Hepatocyte (in vitro differentiated cells): ENCODE results near the gene IPMK.

Experiments used
- EZH2 ChIP-seq: fragments of 200-600 bp; sonication (generic); IDR thresholded peaks from 2 replicates; pipeline ENCODE4 v1.6.1; 2016; ENCODE audit warnings: antibody characterized with exemption, mild to moderate bottlenecking, borderline replicate concordance
- TF ChIP-seq, protein P1 (sequence below): fragments of 200-600 bp; sonication (generic); IDR thresholded peaks from 2 replicates; pipeline ENCODE4 v1.5.1; 2016; ENCODE audit warnings: antibody characterized with exemption, mild to moderate bottlenecking; ENCODE audit not compliant: poor library complexity

DNA sequence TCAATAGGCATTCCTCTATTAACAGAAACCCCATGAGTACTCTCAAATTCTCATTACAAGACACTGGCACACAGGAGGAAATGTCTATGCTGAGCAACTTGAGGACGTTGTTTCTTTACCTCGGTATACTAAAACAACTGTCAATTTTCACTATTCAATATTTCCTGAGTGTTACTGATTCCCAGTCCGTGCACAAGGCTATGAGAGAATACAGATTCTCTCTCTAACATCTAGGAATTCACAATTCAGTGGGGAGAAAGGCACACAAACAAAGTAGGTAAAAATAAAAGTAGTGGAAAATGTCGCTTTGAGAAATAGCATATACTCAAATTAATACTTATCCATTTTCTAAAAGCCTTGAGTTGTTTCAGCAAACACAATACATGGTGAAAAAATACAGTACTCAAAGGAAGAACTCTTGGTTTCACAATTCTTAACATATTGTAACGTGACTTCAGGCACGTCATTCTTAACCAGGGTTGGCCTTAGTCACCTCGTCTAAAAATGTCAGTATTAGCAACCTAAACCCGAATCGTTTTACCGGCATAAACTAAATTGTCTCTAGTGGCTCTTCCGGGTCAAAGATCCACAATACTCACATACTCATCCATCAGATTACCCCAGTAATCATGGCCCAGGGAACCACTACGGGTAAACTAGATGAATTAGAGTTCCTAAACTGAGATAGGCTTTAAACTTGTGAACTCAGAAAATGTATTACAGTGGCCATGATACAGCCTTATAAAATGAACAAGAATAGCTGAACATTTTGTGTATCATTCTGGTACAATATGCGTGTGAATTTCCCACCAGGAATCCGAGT, 1.5 kb downstream of the IPMK start:
- TF ChIP-seq, protein P1, sequence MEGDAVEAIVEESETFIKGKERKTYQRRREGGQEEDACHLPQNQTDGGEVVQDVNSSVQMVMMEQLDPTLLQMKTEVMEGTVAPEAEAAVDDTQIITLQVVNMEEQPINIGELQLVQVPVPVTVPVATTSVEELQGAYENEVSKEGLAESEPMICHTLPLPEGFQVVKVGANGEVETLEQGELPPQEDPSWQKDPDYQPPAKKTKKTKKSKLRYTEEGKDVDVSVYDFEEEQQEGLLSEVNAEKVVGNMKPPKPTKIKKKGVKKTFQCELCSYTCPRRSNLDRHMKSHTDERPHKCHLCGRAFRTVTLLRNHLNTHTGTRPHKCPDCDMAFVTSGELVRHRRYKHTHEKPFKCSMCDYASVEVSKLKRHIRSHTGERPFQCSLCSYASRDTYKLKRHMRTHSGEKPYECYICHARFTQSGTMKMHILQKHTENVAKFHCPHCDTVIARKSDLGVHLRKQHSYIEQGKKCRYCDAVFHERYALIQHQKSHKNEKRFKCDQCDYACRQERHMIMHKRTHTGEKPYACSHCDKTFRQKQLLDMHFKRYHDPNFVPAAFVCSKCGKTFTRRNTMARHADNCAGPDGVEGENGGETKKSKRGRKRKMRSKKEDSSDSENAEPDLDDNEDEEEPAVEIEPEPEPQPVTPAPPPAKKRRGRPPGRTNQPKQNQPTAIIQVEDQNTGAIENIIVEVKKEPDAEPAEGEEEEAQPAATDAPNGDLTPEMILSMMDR: no peak
- no peak for TF ChIP-seq EZH2
